ENCODE measurements around the gene UIMC1. TPM values are rescaled to one million over a fixed set of nuclear protein-coding genes. Genes with fewer than 3 reads are reported as not detected.

UIMC1 gene
- total and polyA plus RNA-seq, 2 donors (not counting 1 experiment from before 2014, with no cell fraction given), result 49.2 to 98.1 TPM

- intact Hi-C loops (cut with micrococcal nuclease), result no loop called here
- Histone ChIP-seq H3K27me3 (replicated peaks in 1 of 4; ENCODE audit: control extremely low read depth in 1 of 4, control insufficient read depth in 3 of 4, insufficient read depth in 4 of 4, low read length in 3 of 4) (peaks cover 0 to 54% (median 13%) of the 10 kb centered on the region in 4 experiments), H2AFZ (ENCODE audit: insufficient read depth, low read depth, low read length, poor library complexity, severe bottlenecking) (no peak overlapping the region), H3K9ac (ENCODE audit: low read length) (no peak overlapping the region), H3K36me3 (replicated peaks in 1 of 2; ENCODE audit: control extremely low read depth in 1 of 2, control insufficient read depth in 1 of 2, extremely low read depth in 1 of 2, insufficient read depth in 2 of 2, low read length in 1 of 2) (no peaks in the 10 kb centered on the region), H3K4me2 (replicated peaks; ENCODE audit: low read depth, low read length, poor library complexity, severe bottlenecking) (no peak overlapping the region), H3K9me3 (ENCODE audit: control extremely low read depth in 1 of 3, control insufficient read depth in 2 of 3, insufficient read depth in 1 of 3, low read length in 2 of 3) (peaks cover 0 to 7% (median 0%) of the 10 kb centered on the region in 3 donors), H3K79me2 (ENCODE audit: control insufficient read depth, insufficient read depth, low read length) (no peaks in the 10 kb centered on the region), H3K27ac (ENCODE audit: low read length in 2 of 2) (no peak overlapping the region), H4K20me1 (ENCODE audit: control insufficient read depth, insufficient read depth, low read length, poor library complexity, severe bottlenecking) (no peaks in the 10 kb centered on the region), H3K4me3 (ENCODE audit: control extremely low read depth in 1 of 5, extremely low read depth in 1 of 5, insufficient read depth in 1 of 5, low read depth in 2 of 5, low read length in 4 of 5) (no peak overlapping the region), H3K4me1 (ENCODE audit: control insufficient read depth in 2 of 2, insufficient read depth in 2 of 2, low read length in 2 of 2) (no peaks in the 10 kb centered on the region)
- Mint-ChIP-seq H3K4me3 (no peak overlapping the region), H3K27me3 (peaks cover 32% of the 10 kb centered on the region), H3K27ac (no peak overlapping the region), H3K4me1 (no peaks in the 10 kb centered on the region), H3K9me3 (ENCODE audit: insufficient read depth) (no peaks in the 10 kb centered on the region)
- ChIA-PET CTCF (no interaction called here), POLR2A (no interaction called here)
- no peak for ATAC-seq (ENCODE audit: low read depth)
- 12% methylated on average over 14 of the region's 15 CpGs for WGBS (ENCODE audit: insufficient coverage)
- no peak for TF ChIP-seq EZH2 (IDR thresholded peaks at IDR 0.05; ENCODE audit: borderline replicate concordance, insufficient read depth, low read depth, low read length, poor library complexity, severe bottlenecking)
- no peak for TF ChIP-seq CTCF (IDR thresholded peaks at IDR 0.05)
- no peak for DNase-seq
Measured at GRCh38 chr5:176863041-176863764, 143.4 kb downstream of the UIMC1 start.

GRCh38 chr5:176862330-176862995 is 144.1 kb downstream of the UIMC1 start:
- DNase-seq, result no peak
- no peak overlapping the region for H3K4me2 ChIP-seq (replicated peaks; ENCODE audit: low read depth, low read length, poor library complexity, severe bottlenecking)
- no peaks in the 10 kb centered on the region for H3K4me1 ChIP-seq (ENCODE audit: control insufficient read depth in 2 of 2, insufficient read depth in 2 of 2, low read length in 2 of 2)
- no peak overlapping the region for H3K4me3 ChIP-seq (ENCODE audit: control extremely low read depth in 1 of 5, extremely low read depth in 1 of 5, insufficient read depth in 1 of 5, low read depth in 2 of 5, low read length in 4 of 5)
- no peak for ATAC-seq (ENCODE audit: low read depth)
- no peak overlapping the region for H3K4me3 Mint-ChIP-seq
- H3K9me3 Mint-ChIP-seq (ENCODE audit: insufficient read depth), result no peaks in the 10 kb centered on the region
- H3K27ac ChIP-seq (ENCODE audit: low read length in 2 of 2), result no peak overlapping the region
- no peaks in the 10 kb centered on the region for H4K20me1 ChIP-seq (ENCODE audit: control insufficient read depth, insufficient read depth, low read length, poor library complexity, severe bottlenecking)
- intact Hi-C loops (cut with micrococcal nuclease), result no loop called here
- ChIA-PET POLR2A (no interaction called here), CTCF (no interaction called here)
- H2AFZ ChIP-seq (ENCODE audit: insufficient read depth, low read depth, low read length, poor library complexity, severe bottlenecking), result no peak overlapping the region
- 67% methylated on average over 25 of the region's 28 CpGs for WGBS (ENCODE audit: insufficient coverage)
- peaks cover 0 to 8% (median 0%) of the 10 kb centered on the region in 3 donors for H3K9me3 ChIP-seq (ENCODE audit: control extremely low read depth in 1 of 3, control insufficient read depth in 2 of 3, insufficient read depth in 1 of 3, low read length in 2 of 3)
- peaks cover 0 to 54% (median 13%) of the 10 kb centered on the region in 4 experiments for H3K27me3 ChIP-seq (replicated peaks in 1 of 4; ENCODE audit: control extremely low read depth in 1 of 4, control insufficient read depth in 3 of 4, insufficient read depth in 4 of 4, low read length in 3 of 4)
- H3K36me3 ChIP-seq (replicated peaks in 1 of 2; ENCODE audit: control extremely low read depth in 1 of 2, control insufficient read depth in 1 of 2, extremely low read depth in 1 of 2, insufficient read depth in 2 of 2, low read length in 1 of 2), result no peaks in the 10 kb centered on the region
- TF ChIP-seq EZH2 (IDR thresholded peaks at IDR 0.05; ENCODE audit: borderline replicate concordance, insufficient read depth, low read depth, low read length, poor library complexity, severe bottlenecking), result no peak
- no peak for TF ChIP-seq CTCF (IDR thresholded peaks at IDR 0.05)
- H3K9ac ChIP-seq (ENCODE audit: low read length), result no peak overlapping the region
- no peak overlapping the region for H3K27ac Mint-ChIP-seq
- H3K4me1 Mint-ChIP-seq, result no peaks in the 10 kb centered on the region
- H3K79me2 ChIP-seq (ENCODE audit: control insufficient read depth, insufficient read depth, low read length), result no peaks in the 10 kb centered on the region
- peaks cover 36% of the 10 kb centered on the region for H3K27me3 Mint-ChIP-seq

Data from B cell (primary cell).